Vagina (tissue), 2 donors: ENCODE data around the gene WDR54. TPM values are rescaled to one million over a fixed set of nuclear protein-coding genes. Genes with fewer than 3 reads are reported as not detected.

Experiments used
- DNase-seq, 2 donors: peaks; one replicate each; pipeline ENCODE4 v3.0.0-alpha.2; 2017; ENCODE audit errors: extremely low spot score in 2 of 2
- H3K27ac ChIP-seq: fragments of 200-600 bp; sonication (generic); one replicate; pipeline ENCODE4 v1.5.1; 2019
- H3K27me3 ChIP-seq: fragments of 200-600 bp; sonication (generic); one replicate; pipeline ENCODE4 v1.5.1; 2019
- H3K36me3 ChIP-seq, 2 donors: fragments of 200-600 bp; sonication (generic); one replicate each; pipeline ENCODE4 v1.5.1; 2017 to 2019
- H3K4me1 ChIP-seq: fragments of 200-600 bp; sonication (generic); one replicate; pipeline ENCODE4 v1.5.1; 2019
- H3K4me3 ChIP-seq, 2 donors: fragments of 200-600 bp; sonication (generic); 1 replicate in 1 of 2; 2 replicates in 1 of 2; pipeline ENCODE4 v1.5.1; 2016 to 2019
- H3K9me3 ChIP-seq: fragments of 200-600 bp; sonication (generic); one replicate; pipeline ENCODE4 v1.5.1; 2019
- POLR2A ChIP-seq, 2 donors: fragments of 450-650 bp; IDR thresholded peaks; one replicate each; pipeline ENCODE4 v1.6.1; 2017; ENCODE audit warnings: antibody characterized with exemption in 2 of 2, mild to moderate bottlenecking in 2 of 2, moderate library complexity in 2 of 2
- POLR2AphosphoS5 ChIP-seq, 2 donors: sonication (generic); formaldehyde crosslinking; IDR thresholded peaks; one replicate each; pipeline ENCODE4 v1.9.0; 2017; ENCODE audit warnings: antibody characterized with exemption in 2 of 2, mild to moderate bottlenecking in 2 of 2, low read depth in 1 of 2; ENCODE audit not compliant: insufficient read depth in 1 of 2
- intact Hi-C: fragments of 100-400 bp; cut with DNase I; formaldehyde crosslinking; loops from one replicate; pipeline ENCODE4 v1.15.1; 2023
- total RNA-seq: library from RNA; depleted of rRNA; stranded (reverse); fragments of >200 nt; gene quantifications from one replicate; pipeline ENCODE4 v1.2.3, GENCODE V29; 2016
- TF ChIP-seq, protein P1 (sequence below), 3 experiments: fragments of 450-650 bp in 2 of 3; fragments of 200-600 bp in 1 of 3; sonication (generic) in 1 of 3; IDR thresholded peaks; one replicate each; pipeline ENCODE4 v1.5.1; 2017 to 2019; ENCODE audit warnings: antibody characterized with exemption in 3 of 3, mild to moderate bottlenecking in 2 of 3, moderate library complexity in 2 of 3

Gene WDR54
- total RNA-seq, 1 donor from 2014 or later: 8.8 TPM

DNA sequence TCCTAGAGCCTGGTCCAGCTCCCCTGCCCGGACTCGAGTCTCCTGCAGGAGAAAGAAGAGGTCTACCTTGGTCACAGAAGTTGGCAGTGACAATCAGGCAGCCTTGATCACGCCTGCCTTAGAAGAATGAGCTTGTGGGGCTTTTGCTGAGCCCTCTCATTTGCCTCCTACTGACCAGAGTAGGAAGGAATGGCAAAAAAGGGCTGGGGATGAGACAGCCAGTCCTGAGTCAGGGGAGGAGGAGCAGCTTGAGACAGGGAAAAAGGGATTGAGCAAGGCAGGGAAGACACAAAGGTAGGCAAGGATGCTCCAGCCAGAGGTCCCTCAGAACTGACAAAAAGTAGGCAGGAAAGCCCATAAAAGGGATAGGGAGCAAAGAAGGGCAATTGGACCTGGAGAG, 6.0 kb downstream of the WDR54 start:
- Histone ChIP-seq H3K27ac (no peak overlapping the region), H3K4me1 (no peaks in the 10 kb centered on the region), H3K4me3 (no peak overlapping the region), H3K27me3 (no peaks in the 10 kb centered on the region), H3K36me3 (peaks cover 0 to 39% of the 10 kb centered on the region in 2 donors), H3K9me3 (no peaks in the 10 kb centered on the region)
- TF ChIP-seq, protein P1, sequence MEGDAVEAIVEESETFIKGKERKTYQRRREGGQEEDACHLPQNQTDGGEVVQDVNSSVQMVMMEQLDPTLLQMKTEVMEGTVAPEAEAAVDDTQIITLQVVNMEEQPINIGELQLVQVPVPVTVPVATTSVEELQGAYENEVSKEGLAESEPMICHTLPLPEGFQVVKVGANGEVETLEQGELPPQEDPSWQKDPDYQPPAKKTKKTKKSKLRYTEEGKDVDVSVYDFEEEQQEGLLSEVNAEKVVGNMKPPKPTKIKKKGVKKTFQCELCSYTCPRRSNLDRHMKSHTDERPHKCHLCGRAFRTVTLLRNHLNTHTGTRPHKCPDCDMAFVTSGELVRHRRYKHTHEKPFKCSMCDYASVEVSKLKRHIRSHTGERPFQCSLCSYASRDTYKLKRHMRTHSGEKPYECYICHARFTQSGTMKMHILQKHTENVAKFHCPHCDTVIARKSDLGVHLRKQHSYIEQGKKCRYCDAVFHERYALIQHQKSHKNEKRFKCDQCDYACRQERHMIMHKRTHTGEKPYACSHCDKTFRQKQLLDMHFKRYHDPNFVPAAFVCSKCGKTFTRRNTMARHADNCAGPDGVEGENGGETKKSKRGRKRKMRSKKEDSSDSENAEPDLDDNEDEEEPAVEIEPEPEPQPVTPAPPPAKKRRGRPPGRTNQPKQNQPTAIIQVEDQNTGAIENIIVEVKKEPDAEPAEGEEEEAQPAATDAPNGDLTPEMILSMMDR (IDR thresholded peaks at IDR 0.05): no peak
- TF ChIP-seq POLR2AphosphoS5 (IDR thresholded peaks at IDR 0.05; ENCODE audit: insufficient read depth in 1 of 2, low read depth in 1 of 2) (no peak), POLR2A (IDR thresholded peaks at IDR 0.05) (no peak)
- no peak for DNase-seq
- intact Hi-C loops: no loop called here

DNA sequence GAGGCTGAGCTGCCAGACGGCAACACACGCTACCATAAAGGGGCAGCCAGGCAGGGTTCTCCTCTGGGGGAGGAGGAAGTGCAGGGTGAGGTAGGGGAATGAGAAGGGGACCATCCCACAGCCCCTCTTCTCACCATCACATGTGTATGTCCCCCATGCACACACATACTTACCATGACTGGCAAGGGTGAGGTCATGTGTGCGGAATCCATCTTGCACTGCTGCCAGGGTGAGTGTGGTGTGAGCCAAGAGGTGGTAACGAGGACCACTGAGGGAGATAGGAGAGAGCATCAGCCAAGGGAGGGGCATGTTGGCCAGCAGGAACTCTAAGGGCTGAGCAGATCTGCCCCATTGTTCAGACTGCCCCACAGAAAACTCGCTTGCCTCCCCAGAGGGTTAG, 7.1 kb downstream of the WDR54 start:
- Histone ChIP-seq H3K9me3 (no peaks in the 10 kb centered on the region), H3K4me3 (no peak overlapping the region), H3K36me3 (peaks cover 0 to 39% of the 10 kb centered on the region in 2 donors), H3K27me3 (no peaks in the 10 kb centered on the region), H3K27ac (no peak overlapping the region), H3K4me1 (no peaks in the 10 kb centered on the region)
- TF ChIP-seq POLR2A (IDR thresholded peaks at IDR 0.05): no peak
- TF ChIP-seq, protein P1 (IDR thresholded peaks at IDR 0.05): no peak
- no peak for TF ChIP-seq POLR2AphosphoS5 (IDR thresholded peaks at IDR 0.05; ENCODE audit: insufficient read depth in 1 of 2, low read depth in 1 of 2)
- intact Hi-C loops: no loop called here
- no peak for DNase-seq

DNA sequence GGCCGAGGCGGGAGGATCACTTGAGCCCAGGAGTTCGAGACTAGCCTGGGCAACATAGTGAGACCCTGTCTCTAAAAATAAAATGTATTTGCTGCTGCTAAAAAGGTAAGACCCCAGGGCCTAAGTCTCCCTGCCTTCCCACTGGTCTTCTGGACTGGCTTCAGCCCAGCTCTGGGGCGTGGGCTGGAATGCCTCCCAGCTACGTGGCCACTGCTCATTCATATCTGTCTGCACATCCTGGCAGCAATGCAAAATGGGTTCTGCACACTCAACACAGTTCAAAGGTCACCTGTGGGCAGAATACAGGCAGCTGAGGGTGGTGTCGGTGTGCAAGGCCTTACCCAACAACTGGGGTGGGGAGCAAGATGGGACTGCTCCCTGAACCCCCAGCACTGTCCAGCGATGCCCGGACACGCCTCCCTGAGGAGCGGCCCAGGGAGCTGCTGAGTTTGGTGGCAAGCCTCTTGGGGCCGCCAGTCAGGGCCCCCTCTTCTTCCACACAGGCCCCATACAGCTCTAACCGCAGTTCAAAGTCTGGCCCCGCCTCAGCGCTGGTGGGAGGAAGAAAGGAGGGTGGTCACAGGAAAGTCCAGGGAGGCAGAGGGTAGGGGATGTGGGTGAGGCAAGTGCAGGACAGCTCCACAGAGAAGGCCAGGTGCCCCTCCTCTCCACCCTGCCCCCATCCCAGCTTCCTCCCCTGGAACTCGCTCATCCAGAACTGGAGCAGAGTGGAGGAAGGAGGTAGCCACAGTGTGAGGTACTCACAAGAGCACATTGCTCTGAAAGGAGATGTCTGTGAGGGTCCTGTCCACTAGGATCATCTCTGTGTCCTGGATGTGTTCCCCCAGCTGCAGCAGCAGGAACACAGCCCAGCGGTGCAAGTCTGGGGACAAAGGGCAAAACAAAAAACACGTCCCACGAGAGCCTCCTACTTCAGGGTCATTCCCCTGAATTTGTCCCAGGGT, 8.2 kb downstream of the WDR54 start:
- intact Hi-C loops: no loop called here
- no peaks in the 10 kb centered on the region for H3K27me3 ChIP-seq
- H3K4me3 ChIP-seq: no peak overlapping the region
- H3K36me3 ChIP-seq: peaks cover 0 to 39% of the 10 kb centered on the region in 2 donors
- no peak overlapping the region for H3K27ac ChIP-seq
- H3K4me1 ChIP-seq: no peaks in the 10 kb centered on the region
- no peaks in the 10 kb centered on the region for H3K9me3 ChIP-seq
- TF ChIP-seq POLR2A (IDR thresholded peaks at IDR 0.05) (no peak), POLR2AphosphoS5 (IDR thresholded peaks at IDR 0.05; ENCODE audit: insufficient read depth in 1 of 2, low read depth in 1 of 2) (no peak)
- TF ChIP-seq, protein P1 (IDR thresholded peaks at IDR 0.05): no peak
- no peak for DNase-seq

DNA sequence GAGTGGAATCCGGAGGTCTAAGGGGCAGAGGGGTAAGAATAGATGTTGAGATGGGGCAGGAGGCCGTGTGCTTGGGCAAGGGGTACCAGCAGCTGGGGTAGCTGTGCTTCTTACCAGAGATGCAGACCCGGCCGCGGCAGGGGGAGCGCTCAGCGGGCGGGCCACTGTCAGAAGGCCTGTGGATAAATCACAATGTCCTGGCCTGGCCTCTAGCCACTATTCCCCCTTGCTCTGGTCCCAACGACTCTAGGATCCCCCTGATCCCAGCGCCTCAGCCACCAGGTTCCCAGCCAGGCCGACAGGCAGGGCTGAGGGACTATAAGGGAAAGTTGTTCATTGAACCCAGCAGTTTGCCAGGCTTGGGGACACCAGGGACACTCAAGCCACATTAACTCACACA, 9.0 kb downstream of the WDR54 start:
- Histone ChIP-seq H3K9me3 (no peaks in the 10 kb centered on the region), H3K36me3 (peaks cover 0 to 39% of the 10 kb centered on the region in 2 donors), H3K27ac (no peak overlapping the region), H3K27me3 (no peaks in the 10 kb centered on the region), H3K4me1 (no peaks in the 10 kb centered on the region), H3K4me3 (no peak overlapping the region)
- intact Hi-C loops: no loop called here
- TF ChIP-seq, protein P1 (IDR thresholded peaks at IDR 0.05): no peak
- TF ChIP-seq POLR2A (IDR thresholded peaks at IDR 0.05) (no peak), POLR2AphosphoS5 (IDR thresholded peaks at IDR 0.05; ENCODE audit: insufficient read depth in 1 of 2, low read depth in 1 of 2) (no peak)
- no peak for DNase-seq
